ENCODE results near the gene TTF1. TPM values are rescaled to one million over a fixed set of nuclear protein-coding genes. Genes with fewer than 3 reads are reported as not detected.

The TTF1 gene
- total RNA-seq, 2 donors from 2014 or later = 11.4 to 13.3 TPM

GRCh38 chr9:132401824-132402223 is 4.8 kb downstream of the TTF1 start:
- no peak overlapping the region for H3K4me3 ChIP-seq
- intact Hi-C loops (cut with DNase I) = no loop called here
- no peak for TF ChIP-seq POLR2AphosphoS5 (IDR thresholded peaks at IDR 0.05)
- TF ChIP-seq CTCF (IDR thresholded peaks at IDR 0.05) = no peak
- TF ChIP-seq POLR2A (IDR thresholded peaks at IDR 0.05) = no peak
- DNase-seq (ENCODE audit: low spot score) = no peak
- 91% methylated on average over 4 of the region's 4 CpGs for WGBS
- H3K27me3 ChIP-seq (replicated peaks; ENCODE audit: insufficient read depth) = no peaks in the 10 kb centered on the region
- H3K27ac ChIP-seq = no peak overlapping the region
- no peaks in the 10 kb centered on the region for H3K36me3 ChIP-seq
- peaks cover 10% of the 10 kb centered on the region for H3K4me1 ChIP-seq (replicated peaks)
- H3K9me3 ChIP-seq = no peaks in the 10 kb centered on the region

GRCh38 chr9:132395560-132395959 is 11.1 kb downstream of the TTF1 start:
- Histone ChIP-seq H3K36me3 (peaks cover 0 to 6% of the 10 kb centered on the region in 2 donors), H3K4me3 (no peak overlapping the region), H3K4me1 (replicated peaks) (no peaks in the 10 kb centered on the region), H3K27ac (no peak overlapping the region), H3K9me3 (no peaks in the 10 kb centered on the region), H3K27me3 (replicated peaks; ENCODE audit: insufficient read depth) (no peaks in the 10 kb centered on the region)
- no peak for DNase-seq (ENCODE audit: low spot score)
- 84% methylated on average over 11 of the region's 11 CpGs for WGBS
- intact Hi-C loops (cut with DNase I) = no loop called here
- TF ChIP-seq POLR2A (IDR thresholded peaks at IDR 0.05) (no peak), POLR2AphosphoS5 (IDR thresholded peaks at IDR 0.05) (no peak), CTCF (IDR thresholded peaks at IDR 0.05) (no peak)

GRCh38 chr9:132391449-132391848 is 15.2 kb downstream of the TTF1 start:
- Histone ChIP-seq H3K4me1 (replicated peaks) (no peaks in the 10 kb centered on the region), H3K9me3 (no peaks in the 10 kb centered on the region), H3K27me3 (replicated peaks; ENCODE audit: insufficient read depth) (no peaks in the 10 kb centered on the region), H3K27ac (peak overlapping the region; percentile 21 to 61), H3K4me3 (no peak overlapping the region), H3K36me3 (peaks cover 0 to 6% of the 10 kb centered on the region in 2 donors)
- 83% methylated on average over 11 of the region's 11 CpGs for WGBS
- intact Hi-C loops (cut with DNase I) = no loop called here
- TF ChIP-seq POLR2A (IDR thresholded peaks at IDR 0.05) (no peak), CTCF (IDR thresholded peaks at IDR 0.05) (no peak), POLR2AphosphoS5 (IDR thresholded peaks at IDR 0.05) (no peak)
- no peak for DNase-seq (ENCODE audit: low spot score)

- TF ChIP-seq POLR2A (IDR thresholded peaks at IDR 0.05) (no peak), POLR2AphosphoS5 (IDR thresholded peaks at IDR 0.05) (peak; percentile 85), CTCF (IDR thresholded peaks at IDR 0.05) (no peak)
Observed at GRCh38 chr9:132390966-132391365, 15.7 kb downstream of the TTF1 start.

GRCh38 chr9:132387133-132387532 is 19.5 kb downstream of the TTF1 start:
- intact Hi-C loops (cut with DNase I) = no loop called here
- H3K4me3 ChIP-seq = no peak overlapping the region
- H3K9me3 ChIP-seq = no peaks in the 10 kb centered on the region
- no peak for DNase-seq (ENCODE audit: low spot score)
- no peaks in the 10 kb centered on the region for H3K36me3 ChIP-seq
- H3K27me3 ChIP-seq (replicated peaks; ENCODE audit: insufficient read depth) = no peaks in the 10 kb centered on the region
- 93% methylated on average over 7 of the region's 7 CpGs for WGBS
- H3K27ac ChIP-seq = no peak overlapping the region
- TF ChIP-seq POLR2AphosphoS5 (IDR thresholded peaks at IDR 0.05) (no peak), POLR2A (IDR thresholded peaks at IDR 0.05) (no peak), CTCF (IDR thresholded peaks at IDR 0.05) (no peak)
- no peaks in the 10 kb centered on the region for H3K4me1 ChIP-seq (replicated peaks)

More at GRCh38 chr9:132390966-132391365, 15.7 kb downstream of the TTF1 start:
- Histone ChIP-seq H3K4me1 (replicated peaks) (no peaks in the 10 kb centered on the region), H3K9me3 (no peaks in the 10 kb centered on the region), H3K27me3 (replicated peaks; ENCODE audit: insufficient read depth) (no peaks in the 10 kb centered on the region), H3K27ac (peak overlapping the region; percentile 21 to 61), H3K4me3 (no peak overlapping the region), H3K36me3 (peaks cover 0 to 1% of the 10 kb centered on the region in 2 donors)
- peak; percentile 32 for DNase-seq (ENCODE audit: low spot score)
- intact Hi-C loops (cut with DNase I) = no loop called here
- 56% methylated on average over 7 of the region's 7 CpGs for WGBS
